ENCODE data around the gene GREB1L.

Gene GREB1L

DNA sequence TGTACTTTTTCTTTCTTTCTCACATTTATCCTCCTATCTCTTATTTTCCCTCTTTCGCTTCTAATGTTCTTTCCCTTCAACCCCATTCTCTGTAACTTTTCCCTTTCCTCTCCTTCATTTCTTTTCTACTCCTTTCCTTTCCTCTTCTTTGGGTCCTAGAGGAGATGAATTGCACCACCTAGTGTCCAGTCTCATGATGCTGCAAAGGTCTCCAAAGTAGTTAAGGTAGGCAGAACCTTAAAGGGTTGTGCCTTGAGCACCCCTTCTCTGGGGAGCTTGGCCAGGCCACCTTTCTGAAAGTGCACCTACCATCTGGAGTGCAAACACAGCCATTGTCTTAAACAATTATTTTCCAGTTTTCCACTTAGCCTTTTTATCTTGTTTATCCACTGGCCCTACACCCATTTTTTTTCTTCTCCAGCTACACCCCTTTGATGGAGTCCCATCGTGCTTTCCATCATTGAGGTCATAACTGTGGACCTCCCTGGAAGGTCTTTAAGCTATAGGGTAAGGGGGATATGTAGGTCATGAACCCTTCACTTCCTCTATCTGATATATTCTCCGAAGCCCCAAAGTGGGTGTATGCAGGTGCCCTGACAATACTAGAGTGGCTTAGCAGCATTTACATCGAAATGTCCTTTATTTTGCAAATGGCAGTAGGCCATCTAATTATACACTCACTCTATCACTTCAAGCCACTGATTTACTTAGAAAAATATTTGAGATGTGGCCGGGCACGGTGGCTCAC, 202.6 kb downstream of the GREB1L start:
- no peaks in the 10 kb centered on the region for H3K36me3 ChIP-seq (ENCODE audit: insufficient read depth, insufficient read length, low read length)
- H3K9me3 ChIP-seq (ENCODE audit: insufficient read depth, low read length) = no peaks in the 10 kb centered on the region
- TF ChIP-seq YY1 (IDR thresholded peaks at IDR 0.05; ENCODE audit: insufficient read depth, insufficient read length) (no peak), SUZ12 (IDR thresholded peaks at IDR 0.05; ENCODE audit: extremely low read depth, insufficient read depth, insufficient read length) (no peak), ZNF274 (IDR thresholded peaks at IDR 0.05; ENCODE audit: low read depth, low read length) (no peak)
- H3K9ac ChIP-seq (ENCODE audit: insufficient read length, low read depth) = no peak overlapping the region
- H3K27me3 ChIP-seq (ENCODE audit: insufficient read depth, insufficient read length) = no peaks in the 10 kb centered on the region
- DNase-seq (ENCODE audit: low read depth, low spot score) = peak; percentile 33
- H3K4me1 ChIP-seq (ENCODE audit: insufficient read depth, insufficient read length) = no peaks in the 10 kb centered on the region
- H3K4me3 ChIP-seq (ENCODE audit: insufficient read length, low read depth) = no peak overlapping the region

DNA sequence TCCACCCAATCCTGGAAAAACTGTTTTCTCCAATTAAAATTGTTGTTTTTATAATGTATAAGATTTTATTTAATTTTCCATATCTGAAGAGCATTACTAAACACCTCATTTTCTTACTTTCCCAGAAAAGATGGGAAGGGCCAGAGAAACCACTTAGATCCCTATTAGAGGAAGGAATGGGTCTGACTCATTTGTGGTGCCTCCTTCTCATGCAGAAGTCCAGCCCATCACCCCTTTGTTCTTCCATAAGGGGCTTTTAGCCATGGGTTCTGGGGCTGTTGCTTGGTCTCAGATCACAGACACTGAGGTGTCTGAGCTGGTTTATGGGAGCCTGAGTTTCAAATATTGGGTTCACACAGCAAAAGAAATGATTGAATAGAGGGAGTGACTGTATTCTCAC, 206.3 kb downstream of the GREB1L start:
- TF ChIP-seq SUZ12 (IDR thresholded peaks at IDR 0.05; ENCODE audit: extremely low read depth, insufficient read depth, insufficient read length) (no peak), ZNF274 (IDR thresholded peaks at IDR 0.05; ENCODE audit: low read depth, low read length) (no peak), YY1 (IDR thresholded peaks at IDR 0.05; ENCODE audit: insufficient read depth, insufficient read length) (no peak)
- Histone ChIP-seq H3K4me1 (ENCODE audit: insufficient read depth, insufficient read length) (no peaks in the 10 kb centered on the region), H3K27me3 (ENCODE audit: insufficient read depth, insufficient read length) (no peaks in the 10 kb centered on the region), H3K9me3 (ENCODE audit: insufficient read depth, low read length) (no peaks in the 10 kb centered on the region), H3K36me3 (ENCODE audit: insufficient read depth, insufficient read length, low read length) (no peaks in the 10 kb centered on the region), H3K9ac (ENCODE audit: insufficient read length, low read depth) (no peak overlapping the region), H3K4me3 (ENCODE audit: insufficient read length, low read depth) (no peak overlapping the region)
- no peak for DNase-seq (ENCODE audit: low read depth, low spot score)

DNA sequence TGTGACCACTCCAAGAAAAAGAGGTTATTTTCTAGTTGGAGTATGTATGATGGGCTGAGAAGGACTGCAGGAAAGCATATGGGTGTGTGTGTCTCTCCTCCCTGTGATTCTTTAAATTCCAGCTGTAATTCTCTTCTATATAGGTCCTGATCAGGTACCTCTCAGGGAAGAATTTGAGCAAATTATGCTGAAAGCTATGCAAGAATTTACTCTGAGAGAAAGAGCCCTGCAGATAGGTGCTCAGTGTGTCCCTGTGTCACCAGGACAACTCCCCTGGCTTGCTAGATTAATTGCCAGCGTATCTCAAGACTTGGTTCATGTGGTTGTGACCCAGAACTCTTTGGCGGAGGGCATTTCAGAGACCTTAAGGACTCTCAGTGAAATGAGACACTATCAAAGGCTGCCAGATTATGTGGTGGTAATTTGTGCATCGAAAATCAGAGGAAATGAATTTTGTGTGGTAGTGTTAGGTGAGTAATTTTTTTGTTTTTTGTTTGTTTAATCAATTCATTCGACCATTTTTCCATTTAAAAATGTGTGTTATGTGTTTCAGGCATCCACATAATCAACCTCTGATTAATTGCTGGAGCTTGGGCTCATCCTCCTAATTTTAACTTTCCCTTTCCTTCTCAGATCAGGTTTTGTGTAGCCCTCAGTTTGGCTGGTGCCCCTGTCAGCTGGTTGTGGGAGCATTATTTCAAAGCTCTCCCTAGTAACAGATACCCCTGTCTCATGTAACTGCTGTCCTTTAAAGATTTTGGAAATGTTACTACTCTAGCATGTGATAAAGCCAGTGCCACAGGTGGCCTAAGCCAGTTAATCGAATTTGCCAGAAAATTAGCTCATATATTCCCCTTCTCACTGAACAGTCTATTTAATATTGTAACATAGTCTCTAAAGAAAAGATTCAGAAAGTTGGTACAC, 207.6 kb downstream of the GREB1L start:
- no peak for DNase-seq (ENCODE audit: low read depth, low spot score)

DNA sequence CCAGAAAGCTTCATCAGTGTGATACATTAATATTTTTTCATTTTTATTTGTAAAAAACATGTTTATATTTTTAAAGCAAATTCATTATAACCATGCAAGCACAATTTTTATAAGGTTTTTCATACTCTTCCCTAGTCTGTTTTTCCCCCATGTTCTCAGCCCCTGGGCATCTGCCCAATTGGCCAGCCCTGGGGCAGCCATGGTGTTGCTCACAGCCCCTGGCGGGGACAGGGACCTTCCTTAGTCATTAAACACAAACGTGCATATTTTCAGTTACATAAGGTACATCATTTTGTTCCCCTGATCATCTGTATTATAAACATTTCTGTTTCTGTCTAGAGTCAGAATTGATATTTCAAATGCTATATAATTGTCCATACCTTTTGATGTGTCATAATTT, 208.5 kb downstream of the GREB1L start:
- no peaks in the 10 kb centered on the region for H3K4me1 ChIP-seq (ENCODE audit: insufficient read depth, insufficient read length)
- no peak overlapping the region for H3K9ac ChIP-seq (ENCODE audit: insufficient read length, low read depth)
- H3K4me3 ChIP-seq (ENCODE audit: insufficient read length, low read depth) = no peak overlapping the region
- no peaks in the 10 kb centered on the region for H3K27me3 ChIP-seq (ENCODE audit: insufficient read depth, insufficient read length)
- TF ChIP-seq ZNF274 (IDR thresholded peaks at IDR 0.05; ENCODE audit: low read depth, low read length) (no peak), SUZ12 (IDR thresholded peaks at IDR 0.05; ENCODE audit: extremely low read depth, insufficient read depth, insufficient read length) (no peak), YY1 (IDR thresholded peaks at IDR 0.05; ENCODE audit: insufficient read depth, insufficient read length) (no peak)
- no peaks in the 10 kb centered on the region for H3K9me3 ChIP-seq (ENCODE audit: insufficient read depth, low read length)
- H3K36me3 ChIP-seq (ENCODE audit: insufficient read depth, insufficient read length, low read length) = no peaks in the 10 kb centered on the region
- no peak for DNase-seq (ENCODE audit: low read depth, low spot score)

More for the DNA sequence above, 207.6 kb downstream of the GREB1L start:
- Histone ChIP-seq H3K27me3 (ENCODE audit: insufficient read depth, insufficient read length) (no peaks in the 10 kb centered on the region), H3K4me3 (ENCODE audit: insufficient read length, low read depth) (no peak overlapping the region), H3K9me3 (ENCODE audit: insufficient read depth, low read length) (no peaks in the 10 kb centered on the region), H3K36me3 (ENCODE audit: insufficient read depth, insufficient read length, low read length) (no peaks in the 10 kb centered on the region), H3K4me1 (ENCODE audit: insufficient read depth, insufficient read length) (no peaks in the 10 kb centered on the region), H3K9ac (ENCODE audit: insufficient read length, low read depth) (no peak overlapping the region)
- TF ChIP-seq ZNF274 (IDR thresholded peaks at IDR 0.05; ENCODE audit: low read depth, low read length) = no peak
- no peak for TF ChIP-seq YY1 (IDR thresholded peaks at IDR 0.05; ENCODE audit: insufficient read depth, insufficient read length)
- TF ChIP-seq SUZ12 (IDR thresholded peaks at IDR 0.05; ENCODE audit: extremely low read depth, insufficient read depth, insufficient read length) = no peak

DNA sequence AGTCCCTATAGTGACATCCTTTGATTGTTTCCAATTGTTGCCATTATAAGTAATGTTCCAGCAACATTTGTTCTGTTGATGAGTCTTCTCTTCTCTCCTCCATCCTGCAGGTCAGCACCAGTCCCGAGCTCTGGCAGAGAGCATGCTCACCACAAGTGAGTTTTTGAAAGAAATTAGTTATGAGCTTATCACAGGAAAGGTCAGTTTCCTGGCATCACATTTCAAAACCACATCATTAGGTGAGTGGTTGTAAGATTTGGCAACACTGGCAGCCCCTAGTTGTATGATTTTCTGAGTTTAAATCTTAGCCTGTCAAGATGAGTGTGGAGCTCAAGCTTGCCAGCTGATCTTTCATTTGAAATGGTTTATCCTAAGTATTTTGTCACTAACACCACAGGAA, 208.9 kb downstream of the GREB1L start:
- no peak for DNase-seq (ENCODE audit: low read depth, low spot score)
- H3K9me3 ChIP-seq (ENCODE audit: insufficient read depth, low read length) = no peaks in the 10 kb centered on the region
- H3K27me3 ChIP-seq (ENCODE audit: insufficient read depth, insufficient read length) = no peaks in the 10 kb centered on the region
- TF ChIP-seq ZNF274 (IDR thresholded peaks at IDR 0.05; ENCODE audit: low read depth, low read length) = no peak
- TF ChIP-seq YY1 (IDR thresholded peaks at IDR 0.05; ENCODE audit: insufficient read depth, insufficient read length) = no peak
- TF ChIP-seq SUZ12 (IDR thresholded peaks at IDR 0.05; ENCODE audit: extremely low read depth, insufficient read depth, insufficient read length) = no peak
- H3K4me3 ChIP-seq (ENCODE audit: insufficient read length, low read depth) = no peak overlapping the region
- no peaks in the 10 kb centered on the region for H3K36me3 ChIP-seq (ENCODE audit: insufficient read depth, insufficient read length, low read length)
- H3K9ac ChIP-seq (ENCODE audit: insufficient read length, low read depth) = no peak overlapping the region
- no peaks in the 10 kb centered on the region for H3K4me1 ChIP-seq (ENCODE audit: insufficient read depth, insufficient read length)

DNA sequence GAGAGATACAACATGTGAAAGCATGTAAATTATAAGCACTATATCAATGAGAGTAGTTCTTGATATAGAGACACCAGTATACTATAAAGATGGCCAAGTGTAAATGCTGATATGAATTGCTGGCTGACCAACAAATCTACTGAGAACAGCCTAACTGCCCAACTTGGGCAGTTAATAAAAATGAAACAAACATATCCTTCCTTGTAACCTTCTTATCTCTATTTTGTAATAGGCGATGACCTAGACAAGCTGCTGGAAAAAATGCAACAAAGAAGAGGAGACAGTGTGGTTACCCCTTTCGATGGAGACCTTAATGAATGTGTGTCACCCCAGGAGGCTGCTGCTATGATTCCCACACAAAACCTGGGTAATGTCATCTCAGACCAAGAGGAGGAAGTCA, 209.8 kb downstream of the GREB1L start:
- DNase-seq (ENCODE audit: low read depth, low spot score) = no peak
- Histone ChIP-seq H3K36me3 (ENCODE audit: insufficient read depth, insufficient read length, low read length) (no peaks in the 10 kb centered on the region), H3K4me1 (ENCODE audit: insufficient read depth, insufficient read length) (no peaks in the 10 kb centered on the region), H3K27me3 (ENCODE audit: insufficient read depth, insufficient read length) (no peaks in the 10 kb centered on the region), H3K9me3 (ENCODE audit: insufficient read depth, low read length) (no peaks in the 10 kb centered on the region), H3K4me3 (ENCODE audit: insufficient read length, low read depth) (no peak overlapping the region), H3K9ac (ENCODE audit: insufficient read length, low read depth) (no peak overlapping the region)
- TF ChIP-seq ZNF274 (IDR thresholded peaks at IDR 0.05; ENCODE audit: low read depth, low read length) (no peak), SUZ12 (IDR thresholded peaks at IDR 0.05; ENCODE audit: extremely low read depth, insufficient read depth, insufficient read length) (no peak), YY1 (IDR thresholded peaks at IDR 0.05; ENCODE audit: insufficient read depth, insufficient read length) (no peak)

DNA sequence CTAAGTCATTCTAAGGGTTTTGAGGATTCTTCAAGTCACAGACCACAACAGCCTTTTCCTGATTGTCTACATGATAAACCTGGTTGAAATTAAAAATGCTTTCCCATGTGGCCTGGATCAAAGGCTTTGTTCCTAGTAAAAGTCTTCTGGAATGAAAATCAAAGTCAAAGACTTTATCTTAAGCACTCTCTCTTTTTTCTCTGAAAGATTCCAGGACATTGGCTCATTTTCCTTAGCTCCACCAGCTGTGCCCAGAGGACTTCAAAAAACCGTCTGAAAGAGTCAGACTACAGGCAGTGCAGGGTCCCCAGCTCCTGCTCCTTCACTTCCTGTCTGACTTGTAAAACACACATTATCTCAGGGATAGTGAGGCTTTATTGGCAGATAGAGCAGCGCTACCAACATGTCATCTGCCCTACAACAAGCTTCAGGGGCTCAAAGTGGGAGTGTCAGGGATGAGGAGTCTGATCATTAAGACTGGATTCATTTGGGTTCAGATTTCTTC, 210.3 kb downstream of the GREB1L start:
- Histone ChIP-seq H3K36me3 (ENCODE audit: insufficient read depth, insufficient read length, low read length) (no peaks in the 10 kb centered on the region), H3K4me3 (ENCODE audit: insufficient read length, low read depth) (no peak overlapping the region), H3K4me1 (ENCODE audit: insufficient read depth, insufficient read length) (no peaks in the 10 kb centered on the region), H3K9me3 (ENCODE audit: insufficient read depth, low read length) (no peaks in the 10 kb centered on the region), H3K27me3 (ENCODE audit: insufficient read depth, insufficient read length) (no peaks in the 10 kb centered on the region), H3K9ac (ENCODE audit: insufficient read length, low read depth) (no peak overlapping the region)
- DNase-seq (ENCODE audit: low read depth, low spot score) = no peak
- no peak for TF ChIP-seq ZNF274 (IDR thresholded peaks at IDR 0.05; ENCODE audit: low read depth, low read length)
- no peak for TF ChIP-seq SUZ12 (IDR thresholded peaks at IDR 0.05; ENCODE audit: extremely low read depth, insufficient read depth, insufficient read length)
- TF ChIP-seq YY1 (IDR thresholded peaks at IDR 0.05; ENCODE audit: insufficient read depth, insufficient read length) = no peak
